Suprapubic skin (tissue), 4 donors: ENCODE data around the gene GJC2.

Source experiments
- CTCF ChIP-seq, 2 donors: fragments of 200-600 bp in 1 of 2; fragments of 450-650 bp in 1 of 2; sonication (generic) in 1 of 2; IDR thresholded peaks; one replicate each; pipeline ENCODE4 v1.5.1; 2016 to 2019; ENCODE audit warnings: antibody characterized with exemption in 2 of 2, mild to moderate bottlenecking in 1 of 2, moderate library complexity in 1 of 2
- EP300 ChIP-seq: sonication (generic); formaldehyde crosslinking; IDR thresholded peaks from one replicate; pipeline ENCODE4 v1.6.1; 2017; ENCODE audit warnings: antibody characterized with exemption
- POLR2A ChIP-seq, 2 donors: fragments of 450-650 bp; IDR thresholded peaks; one replicate each; pipeline ENCODE4 v1.6.1; 2017; ENCODE audit warnings: antibody characterized with exemption in 2 of 2, mild to moderate bottlenecking in 2 of 2, moderate library complexity in 2 of 2
- POLR2AphosphoS5 ChIP-seq, 3 donors: sonication (generic); formaldehyde crosslinking; IDR thresholded peaks; one replicate each; pipeline ENCODE4 v1.6.1; 2017; ENCODE audit warnings: antibody characterized with exemption in 3 of 3

- TF ChIP-seq EP300 (no peak), POLR2AphosphoS5 (IDR thresholded peaks at IDR 0.05) (no peak), CTCF (IDR thresholded peaks at IDR 0.05) (no peak), POLR2A (IDR thresholded peaks at IDR 0.05) (no peak)
Measured at GRCh38 chr1:228146417-228147150, 3.1 kb upstream of the GJC2 start.
